HepG2 (cell line): ENCODE measurements around the gene OAS1. TPM values are rescaled to one million over a fixed set of nuclear protein-coding genes. Genes with fewer than 3 reads are reported as not detected.
"Not testable (repeated sequence)": the region's sequence is repeated elsewhere in the genome, so short reads cannot be mapped to it uniquely, and the experiment has no call there.

Source experiments
- ATAC-seq: fragments of 200-7000 bp; cut with Tn5 transposase; 3 replicates; pipeline ENCODE4 v1.9.1; 2020; ENCODE audit warnings: mild to moderate bottlenecking, moderate library complexity
- BruUV-seq: library from RNA; stranded (reverse); fragments of 400-500 nt; replicated peaks from 2 replicates; lab custom pipeline; 2021; lab: Mats Ljungman, UMichigan
- CTCF ChIA-PET: fragments of 300-600 bp; formaldehyde crosslinking; extraction: SDS; loops from one replicate; lab custom pipeline; 2021; ENCODE audit warnings: low total read pairs, inconsistent platforms, low intra/inter-chr PET ratio; lab: Yijun Ruan, JAX
- POLR2A ChIA-PET: fragments of 350-600 bp; sonication (Branson Sonifier 250); formaldehyde crosslinking; loops from one replicate; lab custom pipeline; 2020; ENCODE audit warnings: antibody characterized with exemption, inconsistent platforms; lab: Yijun Ruan, JAX
- DNase-seq: peaks from one replicate; pipeline ENCODE4 v3.0.0-alpha.2; 2015; ENCODE audit warnings: low spot score
- FAIRE-seq: peaks from 3 replicates; lab custom pipeline; 2011; peaks lifted over from hg19 to GRCh38; lab: Jason Lieb, UNC
- H2AFZ ChIP-seq: one replicate; pipeline ENCODE4 v1.6.1; 2011; ENCODE audit warnings: low read length, inconsistent platforms
- H3K27ac ChIP-seq: fragments of 300-600 bp; 3 replicates; pipeline ENCODE4 v1.8.0; 2011; ENCODE audit warnings: mixed run types, mild to moderate bottlenecking, mixed read lengths, low read length, inconsistent platforms; ENCODE audit not compliant: insufficient read depth; ENCODE audit errors: extremely low read length
- H3K27me3 ChIP-seq, 2 experiments: fragments of 200-600 bp in 1 of 2; 2 replicates in 1 of 2; 3 replicates in 1 of 2; pipeline versions ENCODE4 v1.6.0 to v1.8.0; 2011; ENCODE audit warnings: low read length in 2 of 2, mild to moderate bottlenecking in 2 of 2, moderate library complexity in 2 of 2, inconsistent platforms in 1 of 2; ENCODE audit not compliant: insufficient read depth in 2 of 2, control insufficient read depth in 1 of 2
- H3K36me3 ChIP-seq, 2 experiments: fragments of 200-600 bp in 1 of 2; replicated peaks in 1 of 2; 2 replicates in 1 of 2; 3 replicates in 1 of 2; pipeline versions ENCODE4 v1.5.1 to v1.8.0; 2011; ENCODE audit warnings: low read length in 2 of 2, inconsistent platforms in 1 of 2; ENCODE audit not compliant: insufficient read depth in 2 of 2, control insufficient read depth in 1 of 2
- H3K4me1 ChIP-seq: 2 replicates; pipeline ENCODE4 v1.5.1; 2012; ENCODE audit warnings: low read length, inconsistent platforms; ENCODE audit not compliant: insufficient read depth
- H3K4me2 ChIP-seq: 2 replicates; pipeline ENCODE4 v1.6.0; 2011; ENCODE audit warnings: low read depth, low read length, inconsistent platforms
- H3K4me3 ChIP-seq, 3 experiments: fragments of 200-600 bp in 1 of 3; sonication (generic), shearing (Covaris generic) in 1 of 3; replicated peaks in 1 of 3; 2 replicates each; pipeline ENCODE4 v1.5.1; 2011 to 2016; ENCODE audit warnings: low read length in 3 of 3, inconsistent platforms in 2 of 3, low read depth in 2 of 3, mild to moderate bottlenecking in 2 of 3, control low read depth in 1 of 3, mixed read lengths in 1 of 3; ENCODE audit not compliant: insufficient read depth in 1 of 3
- H3K79me2 ChIP-seq: one replicate; pipeline ENCODE4 v1.6.1; 2011; ENCODE audit warnings: low read length, inconsistent platforms; ENCODE audit not compliant: insufficient read depth
- H3K9ac ChIP-seq: 2 replicates; pipeline ENCODE4 v1.6.0; 2011; ENCODE audit warnings: mild to moderate bottlenecking, low read depth, low read length, inconsistent platforms; ENCODE audit not compliant: insufficient read depth
- H3K9me3 ChIP-seq: 2 replicates; pipeline ENCODE4 v1.5.1; 2012; ENCODE audit warnings: mild to moderate bottlenecking, low read length
- H4K20me1 ChIP-seq: 2 replicates; pipeline ENCODE4 v1.6.0; 2011; ENCODE audit warnings: inconsistent platforms, mild to moderate bottlenecking, low read length, moderate library complexity; ENCODE audit not compliant: insufficient read depth
- CREM ChIP-seq, 2 experiments: sonication (generic) in 1 of 2; formaldehyde crosslinking in 1 of 2; IDR thresholded peaks; 2 replicates each; pipeline versions ENCODE4 v1.4.0 to v1.6.1; 2016 to 2020; ENCODE audit warnings: antibody characterized with exemption in 1 of 2, mild to moderate bottlenecking in 1 of 2, missing genetic modification reagents in 1 of 2
- NR2F2 ChIP-seq: IDR thresholded peaks from 2 replicates; pipeline ENCODE4 v1.6.1; 2012; ENCODE audit warnings: low read depth, inconsistent platforms, borderline replicate concordance
- NR2F6 ChIP-seq, 2 experiments: IDR thresholded peaks; 2 replicates each; pipeline ENCODE4 v1.6.1; 2016; ENCODE audit warnings: antibody characterized with exemption in 1 of 2, mild to moderate bottlenecking in 1 of 2
- SOX5 ChIP-seq: IDR thresholded peaks from 2 replicates; pipeline ENCODE4 v1.6.1; 2016; ENCODE audit warnings: borderline replicate concordance
- TBL1XR1 ChIP-seq: fragments of 150-350 bp; IDR thresholded peaks from 2 replicates; pipeline ENCODE4 v1.6.1; 2014; ENCODE audit warnings: borderline replicate concordance, low read length; ENCODE audit not compliant: partially characterized antibody
- TCF7 ChIP-seq: sonication (generic); IDR thresholded peaks from 2 replicates; pipeline ENCODE4 v1.6.1; 2016; ENCODE audit warnings: antibody characterized with exemption, low read depth
- WGBS: methylation state at CpG from one replicate; pipeline ENCODE4 v1.1.6; 2017; ENCODE audit warnings: low lambda C conversion rate; 5-methylcytosine and 5-hydroxymethylcytosine counted together
- in situ Hi-C: cut with HindIII; loops from 2 replicates; pipeline ENCODE4 v1.10.0; 2017; ENCODE audit warnings: low pct_unique_long_range_greater_than_20kb; ENCODE audit not compliant: extremely low pct_ligation_motif_present
- intact Hi-C: fragments of 100-400 bp; cut with micrococcal nuclease; formaldehyde crosslinking; loops from one replicate; pipeline ENCODE4 v1.10.0; 2022; ENCODE audit not compliant: unreplicated experiment
- polyA plus RNA-seq, 8 experiments: library from polyadenylated mRNA; depleted of rRNA in 3 of 8; stranded (reverse) in 7 of 8; unstranded in 1 of 8; fragments of >200 nt; fragmentation: Illumina TruSeq in 4 of 8; extraction: Trizol in 4 of 8; gene quantifications; 2 replicates each; pipeline versions ENCODE4 v1.2.1 to v1.2.3, GENCODE V29; 2011 to 2016; ENCODE audit warnings: low read depth in 4 of 8, missing spikeins in 1 of 8, mixed read lengths in 1 of 8; ENCODE audit not compliant: insufficient read depth in 1 of 8
- total RNA-seq, 5 experiments: library from RNA; depleted of rRNA; stranded (reverse); fragments of >200 nt; fragmentation: Illumina TruSeq; extraction: Trizol; gene quantifications; 2 replicates each; pipeline ENCODE4 v1.2.3, GENCODE V29; 2016; ENCODE audit warnings: low read depth in 1 of 5
- TF ChIP-seq, protein P1 (sequence below): sonication (generic); formaldehyde crosslinking; IDR thresholded peaks from 2 replicates; pipeline ENCODE4 v1.5.0; 2020; ENCODE audit warnings: mild to moderate bottlenecking, missing genetic modification reagents, borderline replicate concordance
- TF ChIP-seq, protein P2 (sequence below): sonication (generic); IDR thresholded peaks from 2 replicates; pipeline ENCODE4 v1.6.1; 2016; ENCODE audit warnings: low read depth, borderline replicate concordance
- TF ChIP-seq, protein P3 (sequence below): sonication (generic); formaldehyde crosslinking; conservative IDR thresholded peaks from 2 replicates; pipeline ENCODE4 v1.4.0; 2020; ENCODE audit warnings: mild to moderate bottlenecking, missing genetic modification reagents, moderate library complexity
- TF ChIP-seq, protein P4 (sequence below): sonication (generic); formaldehyde crosslinking; IDR thresholded peaks from 2 replicates; pipeline ENCODE4 v1.4.0; 2020; ENCODE audit warnings: missing genetic modification reagents

The OAS1 gene
- total and polyA plus RNA-seq, 2 of the 13 experiments (the other 11 are each of a cell fraction or from before 2014, with no cell fraction given): 6.5 to 10.6 TPM

DNA sequence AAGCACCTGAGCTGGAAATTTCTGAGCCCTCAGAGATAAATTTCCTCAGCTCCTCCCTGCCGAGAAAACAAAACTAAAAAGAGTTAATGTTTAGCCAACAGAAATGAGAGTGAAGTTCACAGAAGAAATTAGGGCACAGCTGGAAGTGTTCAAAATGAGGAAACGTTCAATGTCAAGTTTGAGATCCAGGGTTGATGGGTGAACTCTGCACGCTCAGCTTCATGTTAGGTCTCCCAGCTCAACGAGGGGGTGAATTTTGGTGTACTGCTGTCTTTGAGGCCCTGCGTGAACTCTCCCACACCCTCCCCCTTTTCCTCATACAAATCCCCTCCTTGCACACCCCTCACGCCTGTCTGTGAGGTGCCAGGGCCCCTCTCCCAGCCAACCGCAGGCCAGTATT is 18.2 kb downstream of the OAS1 start (continued):
- TF ChIP-seq, protein P1, sequence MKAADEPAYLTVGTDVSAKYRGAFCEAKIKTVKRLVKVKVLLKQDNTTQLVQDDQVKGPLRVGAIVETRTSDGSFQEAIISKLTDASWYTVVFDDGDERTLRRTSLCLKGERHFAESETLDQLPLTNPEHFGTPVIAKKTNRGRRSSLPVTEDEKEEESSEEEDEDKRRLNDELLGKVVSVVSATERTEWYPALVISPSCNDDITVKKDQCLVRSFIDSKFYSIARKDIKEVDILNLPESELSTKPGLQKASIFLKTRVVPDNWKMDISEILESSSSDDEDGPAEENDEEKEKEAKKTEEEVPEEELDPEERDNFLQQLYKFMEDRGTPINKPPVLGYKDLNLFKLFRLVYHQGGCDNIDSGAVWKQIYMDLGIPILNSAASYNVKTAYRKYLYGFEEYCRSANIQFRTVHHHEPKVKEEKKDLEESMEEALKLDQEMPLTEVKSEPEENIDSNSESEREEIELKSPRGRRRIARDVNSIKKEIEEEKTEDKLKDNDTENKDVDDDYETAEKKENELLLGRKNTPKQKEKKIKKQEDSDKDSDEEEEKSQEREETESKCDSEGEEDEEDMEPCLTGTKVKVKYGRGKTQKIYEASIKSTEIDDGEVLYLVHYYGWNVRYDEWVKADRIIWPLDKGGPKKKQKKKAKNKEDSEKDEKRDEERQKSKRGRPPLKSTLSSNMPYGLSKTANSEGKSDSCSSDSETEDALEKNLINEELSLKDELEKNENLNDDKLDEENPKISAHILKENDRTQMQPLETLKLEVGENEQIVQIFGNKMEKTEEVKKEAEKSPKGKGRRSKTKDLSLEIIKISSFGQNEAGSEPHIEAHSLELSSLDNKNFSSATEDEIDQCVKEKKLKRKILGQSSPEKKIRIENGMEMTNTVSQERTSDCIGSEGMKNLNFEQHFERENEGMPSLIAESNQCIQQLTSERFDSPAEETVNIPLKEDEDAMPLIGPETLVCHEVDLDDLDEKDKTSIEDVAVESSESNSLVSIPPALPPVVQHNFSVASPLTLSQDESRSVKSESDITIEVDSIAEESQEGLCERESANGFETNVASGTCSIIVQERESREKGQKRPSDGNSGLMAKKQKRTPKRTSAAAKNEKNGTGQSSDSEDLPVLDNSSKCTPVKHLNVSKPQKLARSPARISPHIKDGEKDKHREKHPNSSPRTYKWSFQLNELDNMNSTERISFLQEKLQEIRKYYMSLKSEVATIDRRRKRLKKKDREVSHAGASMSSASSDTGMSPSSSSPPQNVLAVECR: peak; percentile 25; the same call in 1 of the 2 replicates

DNA sequence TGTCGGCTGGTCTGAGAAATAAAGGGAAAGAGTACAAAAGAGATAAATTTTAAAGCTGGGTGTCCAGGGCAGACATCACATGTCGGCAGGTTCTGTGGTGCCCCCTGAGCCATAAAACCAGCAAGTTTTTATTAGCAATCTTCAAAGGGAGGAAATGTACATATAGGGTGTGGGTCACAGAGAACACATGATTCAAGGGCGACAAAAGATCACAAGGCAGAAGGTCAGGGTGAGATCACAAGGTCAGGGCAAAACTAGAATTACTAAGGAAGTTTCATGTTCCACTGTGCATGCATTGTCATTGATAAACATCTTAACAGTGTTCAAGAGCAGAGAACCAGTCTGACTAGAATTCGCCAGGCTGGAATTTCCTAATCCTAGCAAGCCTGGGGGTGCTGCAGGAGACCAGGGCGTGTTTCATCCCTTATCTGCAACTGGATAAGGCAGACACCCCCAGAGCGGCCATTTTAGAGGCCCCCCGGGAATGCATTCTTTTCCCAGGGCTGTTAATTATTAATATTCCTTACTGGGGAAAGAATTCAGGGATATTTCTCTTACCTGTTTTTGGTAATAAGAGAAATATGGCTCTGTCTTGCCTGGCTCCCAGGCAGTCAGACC is 19.8 kb downstream of the OAS1 start:
- H3K4me3 ChIP-seq; H3K9me3 ChIP-seq; H3K79me2 ChIP-seq; in situ Hi-C loops; H3K4me2 ChIP-seq; H3K36me3 ChIP-seq; H4K20me1 ChIP-seq; H3K27me3 ChIP-seq; CTCF ChIA-PET; H2AFZ ChIP-seq; H3K27ac ChIP-seq; intact Hi-C loops; BruUV-seq; ATAC-seq; H3K9ac ChIP-seq; TF ChIP-seq CREM (CRISPR knock-in tag; IDR thresholded peaks at IDR 0.05): not testable (repeated sequence)
- 2% methylated on average over 7 of the region's 7 CpGs for WGBS
- FAIRE-seq: peak; percentile 28
- POLR2A ChIA-PET: interaction anchor here (2.4 to 3.9 kb wide), 2 partner anchors 11 to 19 kb away, joined by 19 to 34 read pairs; partner anchors contain the start of genes OAS1 and OAS3
- peak; percentile 72 for DNase-seq
- peaks cover 38% of the 10 kb centered on the region for H3K4me1 ChIP-seq
- TF ChIP-seq, protein P2, sequence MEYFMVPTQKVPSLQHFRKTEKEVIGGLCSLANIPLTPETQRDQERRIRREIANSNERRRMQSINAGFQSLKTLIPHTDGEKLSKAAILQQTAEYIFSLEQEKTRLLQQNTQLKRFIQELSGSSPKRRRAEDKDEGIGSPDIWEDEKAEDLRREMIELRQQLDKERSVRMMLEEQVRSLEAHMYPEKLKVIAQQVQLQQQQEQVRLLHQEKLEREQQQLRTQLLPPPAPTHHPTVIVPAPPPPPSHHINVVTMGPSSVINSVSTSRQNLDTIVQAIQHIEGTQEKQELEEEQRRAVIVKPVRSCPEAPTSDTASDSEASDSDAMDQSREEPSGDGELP: peak; percentile 36; the same call in 1 of the 2 replicates
- TF ChIP-seq NR2F6 (IDR thresholded peaks at IDR 0.05) (peak; percentile 82), NR2F6 (CRISPR knock-in tag; IDR thresholded peaks at IDR 0.05) (0 out of 2 replicates have a peak, but pooled peaks have one; percentile 16), TBL1XR1 (peak; percentile 70), NR2F2 (peak; percentile 77), SOX5 (CRISPR knock-in tag) (peak; percentile 26; the same call in 1 of the 2 replicates), CREM (IDR thresholded peaks at IDR 0.05) (peak; percentile 48; the same call in 1 of the 2 replicates), TCF7 (peak; percentile 81)
- TF ChIP-seq, protein P3, sequence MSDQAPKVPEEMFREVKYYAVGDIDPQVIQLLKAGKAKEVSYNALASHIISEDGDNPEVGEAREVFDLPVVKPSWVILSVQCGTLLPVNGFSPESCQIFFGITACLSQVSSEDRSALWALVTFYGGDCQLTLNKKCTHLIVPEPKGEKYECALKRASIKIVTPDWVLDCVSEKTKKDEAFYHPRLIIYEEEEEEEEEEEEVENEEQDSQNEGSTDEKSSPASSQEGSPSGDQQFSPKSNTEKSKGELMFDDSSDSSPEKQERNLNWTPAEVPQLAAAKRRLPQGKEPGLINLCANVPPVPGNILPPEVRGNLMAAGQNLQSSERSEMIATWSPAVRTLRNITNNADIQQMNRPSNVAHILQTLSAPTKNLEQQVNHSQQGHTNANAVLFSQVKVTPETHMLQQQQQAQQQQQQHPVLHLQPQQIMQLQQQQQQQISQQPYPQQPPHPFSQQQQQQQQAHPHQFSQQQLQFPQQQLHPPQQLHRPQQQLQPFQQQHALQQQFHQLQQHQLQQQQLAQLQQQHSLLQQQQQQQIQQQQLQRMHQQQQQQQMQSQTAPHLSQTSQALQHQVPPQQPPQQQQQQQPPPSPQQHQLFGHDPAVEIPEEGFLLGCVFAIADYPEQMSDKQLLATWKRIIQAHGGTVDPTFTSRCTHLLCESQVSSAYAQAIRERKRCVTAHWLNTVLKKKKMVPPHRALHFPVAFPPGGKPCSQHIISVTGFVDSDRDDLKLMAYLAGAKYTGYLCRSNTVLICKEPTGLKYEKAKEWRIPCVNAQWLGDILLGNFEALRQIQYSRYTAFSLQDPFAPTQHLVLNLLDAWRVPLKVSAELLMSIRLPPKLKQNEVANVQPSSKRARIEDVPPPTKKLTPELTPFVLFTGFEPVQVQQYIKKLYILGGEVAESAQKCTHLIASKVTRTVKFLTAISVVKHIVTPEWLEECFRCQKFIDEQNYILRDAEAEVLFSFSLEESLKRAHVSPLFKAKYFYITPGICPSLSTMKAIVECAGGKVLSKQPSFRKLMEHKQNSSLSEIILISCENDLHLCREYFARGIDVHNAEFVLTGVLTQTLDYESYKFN (CRISPR knock-in tag): peak; percentile 14; the same call in 1 of the 2 replicates
- TF ChIP-seq, protein P4, sequence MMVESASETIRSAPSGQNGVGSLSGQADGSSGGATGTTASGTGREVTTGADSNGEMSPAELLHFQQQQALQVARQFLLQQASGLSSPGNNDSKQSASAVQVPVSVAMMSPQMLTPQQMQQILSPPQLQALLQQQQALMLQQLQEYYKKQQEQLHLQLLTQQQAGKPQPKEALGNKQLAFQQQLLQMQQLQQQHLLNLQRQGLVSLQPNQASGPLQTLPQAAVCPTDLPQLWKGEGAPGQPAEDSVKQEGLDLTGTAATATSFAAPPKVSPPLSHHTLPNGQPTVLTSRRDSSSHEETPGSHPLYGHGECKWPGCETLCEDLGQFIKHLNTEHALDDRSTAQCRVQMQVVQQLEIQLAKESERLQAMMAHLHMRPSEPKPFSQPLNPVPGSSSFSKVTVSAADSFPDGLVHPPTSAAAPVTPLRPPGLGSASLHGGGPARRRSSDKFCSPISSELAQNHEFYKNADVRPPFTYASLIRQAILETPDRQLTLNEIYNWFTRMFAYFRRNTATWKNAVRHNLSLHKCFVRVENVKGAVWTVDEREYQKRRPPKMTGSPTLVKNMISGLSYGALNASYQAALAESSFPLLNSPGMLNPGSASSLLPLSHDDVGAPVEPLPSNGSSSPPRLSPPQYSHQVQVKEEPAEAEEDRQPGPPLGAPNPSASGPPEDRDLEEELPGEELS (CRISPR knock-in tag): 0 out of 2 replicates have a peak, but pooled peaks have one; percentile 25
